ENCODE results near the gene FGF1.

FGF1 gene

GRCh38 chr5:142609142-142609541, 76.7 kb downstream of the FGF1 start:
- no peak for DNase-seq

- DNase-seq: no peak
Observed at GRCh38 chr5:142608081-142608480, 77.8 kb downstream of the FGF1 start.

GRCh38 chr5:142605611-142606010, 80.3 kb downstream of the FGF1 start:
- no peak for DNase-seq

- DNase-seq: no peak
Observed at GRCh38 chr5:142602720-142603245, 83.1 kb downstream of the FGF1 start.

GRCh38 chr5:142601432-142601831, 84.5 kb downstream of the FGF1 start:
- no peak for DNase-seq

GRCh38 chr5:142600611-142601358, 85.1 kb downstream of the FGF1 start:
- DNase-seq: peak; percentile 68

GRCh38 chr5:142600092-142600491, 85.8 kb downstream of the FGF1 start:
- peak; percentile 25 for DNase-seq

- DNase-seq: no peak
Observed at GRCh38 chr5:142598338-142598700, 87.6 kb downstream of the FGF1 start.

GRCh38 chr5:142597546-142598337, 88.1 kb downstream of the FGF1 start:
- DNase-seq: peak; percentile 84

- no peak for DNase-seq
Observed at GRCh38 chr5:142597025-142597424, 88.9 kb downstream of the FGF1 start.

GRCh38 chr5:142592365-142592764, 93.5 kb downstream of the FGF1 start:
- no peak for DNase-seq

GRCh38 chr5:142590451-142591231, 95.2 kb downstream of the FGF1 start:
- DNase-seq: peak; percentile 13

- no peak for DNase-seq
Observed at GRCh38 chr5:142589720-142590119, 96.2 kb downstream of the FGF1 start.

- DNase-seq: peak; percentile 56
Observed at GRCh38 chr5:142587354-142587965, 98.4 kb downstream of the FGF1 start.

GRCh38 chr5:142586552-142586951, 99.3 kb downstream of the FGF1 start:
- DNase-seq: no peak

GRCh38 chr5:142585451-142585850, 100.4 kb downstream of the FGF1 start:
- no peak for DNase-seq

GRCh38 chr5:142584891-142585290, 101.0 kb downstream of the FGF1 start:
- DNase-seq: no peak

- DNase-seq: no peak
Observed at GRCh38 chr5:142578161-142578830, 107.6 kb downstream of the FGF1 start.

- no peak for DNase-seq
Observed at GRCh38 chr5:142576804-142577203, 109.1 kb downstream of the FGF1 start.

GRCh38 chr5:142576303-142576702, 109.6 kb downstream of the FGF1 start:
- DNase-seq: no peak

- DNase-seq: no peak
Observed at GRCh38 chr5:142572006-142572405, 113.9 kb downstream of the FGF1 start.

GRCh38 chr5:142571371-142571770, 114.5 kb downstream of the FGF1 start:
- no peak for DNase-seq
